ENCODE measurements around the gene RHOD.

The RHOD gene

GRCh38 chr11:67113231-67113721, 56.6 kb downstream of the RHOD start:
- Histone ChIP-seq H3K9me3 (replicated peaks in 1 of 11) (no peaks in the 10 kb centered on the region), H3K4me3 (no peak overlapping the region), H3K36me3 (no peaks in the 10 kb centered on the region), H4K20me1 (no peaks in the 10 kb centered on the region; a peak in 1 of 22 replicates), H3K27ac (no peak overlapping the region), H3K27me3 (peaks cover 17 to 36% (median 29%) of the 10 kb centered on the region in 11 experiments), H3K4me1 (peaks cover 0 to 50% (median 23%) of the 10 kb centered on the region in 10 experiments; a peak in 17 of 20 replicates), H3K9ac (no peak overlapping the region), H3K4me2 (peak overlapping the region in 5 of 11 experiments; percentile 3 to 41 (median 17); a peak in 6 of 22 replicates)
- no peak for TF ChIP-seq Cebpa-rat (IDR thresholded peaks at IDR 0.05)

GRCh38 chr11:67114275-67114896, 57.7 kb downstream of the RHOD start:
- Histone ChIP-seq H3K9me3 (replicated peaks in 1 of 11) (no peaks in the 10 kb centered on the region), H4K20me1 (peaks cover 0 to 2% (median 0%) of the 10 kb centered on the region in 11 experiments; a peak in 4 of 22 replicates), H3K4me1 (peaks cover 0 to 52% (median 26%) of the 10 kb centered on the region in 10 experiments; a peak in 17 of 20 replicates), H3K4me2 (peak overlapping the region in 4 of 11 experiments; percentile 64 to 74 (median 70); a peak in 8 of 22 replicates), H3K36me3 (no peaks in the 10 kb centered on the region), H3K9ac (no peak overlapping the region), H3K27ac (no peak overlapping the region), H3K27me3 (peaks cover 17 to 38% (median 31%) of the 10 kb centered on the region in 11 experiments), H3K4me3 (no peak overlapping the region)
- TF ChIP-seq Cebpa-rat (IDR thresholded peaks at IDR 0.05), result no peak

- H3K9me3 ChIP-seq (replicated peaks in 1 of 11), result no peaks in the 10 kb centered on the region
- peaks cover 6 to 53% (median 28%) of the 10 kb centered on the region in 10 experiments; a peak in 19 of 20 replicates for H3K4me1 ChIP-seq
- H3K36me3 ChIP-seq, result peaks cover 0 to 3% (median 0%) of the 10 kb centered on the region in 11 experiments; a peak in 4 of 22 replicates
- H3K27me3 ChIP-seq, result peaks cover 17 to 38% (median 31%) of the 10 kb centered on the region in 11 experiments
- H3K4me2 ChIP-seq, result no peak overlapping the region
- no peak for TF ChIP-seq Cebpa-rat (IDR thresholded peaks at IDR 0.05)
- peaks cover 0 to 25% (median 15%) of the 10 kb centered on the region in 11 experiments; a peak in 15 of 22 replicates for H4K20me1 ChIP-seq
- no peak overlapping the region for H3K27ac ChIP-seq
- no peak overlapping the region for H3K4me3 ChIP-seq
- H3K9ac ChIP-seq, result no peak overlapping the region
Observed at GRCh38 chr11:67116758-67117105, 60.1 kb downstream of the RHOD start.

- Histone ChIP-seq H3K9me3 (replicated peaks in 1 of 11) (no peaks in the 10 kb centered on the region), H3K9ac (peak overlapping the region in 5 of 11 experiments; percentile 91 to 98 (median 93); a peak in 5 of 22 replicates), H3K27ac (peak overlapping the region in 3 of 11 experiments; percentile 94 to 99 (median 96); a peak in 5 of 22 replicates), H3K4me3 (peak overlapping the region in 8 of 10 experiments; percentile 60 to 75 (median 67); a peak in 5 of 20 replicates), H3K27me3 (peaks cover 17 to 38% (median 31%) of the 10 kb centered on the region in 11 experiments), H3K36me3 (peaks cover 0 to 7% (median 1%) of the 10 kb centered on the region in 11 experiments; a peak in 10 of 22 replicates), H3K4me2 (peak overlapping the region; percentile 93 to 99 (median 97); a peak in 20 of 22 replicates), H3K4me1 (peaks cover 10 to 57% (median 31%) of the 10 kb centered on the region in 10 experiments), H4K20me1 (peaks cover 2 to 30% (median 20%) of the 10 kb centered on the region in 11 experiments; a peak in 18 of 22 replicates)
- TF ChIP-seq Cebpa-rat (IDR thresholded peaks at IDR 0.05), result no peak
Observed at GRCh38 chr11:67117176-67117575, 60.5 kb downstream of the RHOD start.

GRCh38 chr11:67117672-67118180, 61.1 kb downstream of the RHOD start:
- peak overlapping the region; percentile 85 to 98 (median 91) for H3K9ac ChIP-seq
- H3K36me3 ChIP-seq, result peaks cover 0 to 11% (median 7%) of the 10 kb centered on the region in 11 experiments; a peak in 14 of 22 replicates
- H3K9me3 ChIP-seq (replicated peaks in 1 of 11), result no peaks in the 10 kb centered on the region
- no peak for TF ChIP-seq Cebpa-rat (IDR thresholded peaks at IDR 0.05)
- peak overlapping the region; percentile 90 to 99 (median 94) for H3K27ac ChIP-seq
- H4K20me1 ChIP-seq, result peaks cover 7 to 35% (median 25%) of the 10 kb centered on the region in 11 experiments; a peak in 20 of 22 replicates
- H3K27me3 ChIP-seq, result peaks cover 17 to 38% (median 31%) of the 10 kb centered on the region in 11 experiments
- peak overlapping the region; percentile 93 to 99 (median 97) for H3K4me2 ChIP-seq
- peak overlapping the region; percentile 51 to 75 (median 66) for H3K4me3 ChIP-seq
- peaks cover 16 to 62% (median 36%) of the 10 kb centered on the region in 10 experiments for H3K4me1 ChIP-seq

GRCh38 chr11:67118181-67118766, 61.6 kb downstream of the RHOD start:
- H3K4me2 ChIP-seq, result peak overlapping the region; percentile 93 to 99 (median 97)
- H3K27ac ChIP-seq, result peak overlapping the region; percentile 90 to 99 (median 94)
- no peaks in the 10 kb centered on the region for H3K9me3 ChIP-seq (replicated peaks in 1 of 11)
- peak overlapping the region; percentile 85 to 98 (median 91) for H3K9ac ChIP-seq
- peaks cover 17 to 38% (median 31%) of the 10 kb centered on the region in 11 experiments for H3K27me3 ChIP-seq
- TF ChIP-seq Cebpa-rat (IDR thresholded peaks at IDR 0.05), result no peak
- peaks cover 5 to 16% (median 12%) of the 10 kb centered on the region in 11 experiments; a peak in 17 of 22 replicates for H3K36me3 ChIP-seq
- H3K4me1 ChIP-seq, result peaks cover 21 to 62% (median 37%) of the 10 kb centered on the region in 10 experiments
- peaks cover 13 to 40% (median 31%) of the 10 kb centered on the region in 11 experiments; a peak in 20 of 22 replicates for H4K20me1 ChIP-seq
- peak overlapping the region; percentile 51 to 75 (median 66) for H3K4me3 ChIP-seq

- Histone ChIP-seq H3K4me2 (peak within 1 kb of the TSS; percentile 93 to 99 (median 97)), H3K27me3 (peaks cover 17 to 38% (median 31%) of the 10 kb centered on the region in 11 experiments), H3K36me3 (peaks cover 12 to 23% (median 19%) of the 10 kb centered on the region in 11 experiments; a peak in 21 of 22 replicates), H3K9me3 (replicated peaks in 1 of 11) (no peaks in the 10 kb centered on the region), H3K4me3 (peak within 1 kb of the TSS; percentile 89 to 100 (median 99)), H3K27ac (peak within 1 kb of the TSS; percentile 96 to 100 (median 99)), H4K20me1 (peaks cover 20 to 47% (median 38%) of the 10 kb centered on the region in 11 experiments), H3K9ac (peak within 1 kb of the TSS; percentile 98 to 100 (median 100)), H3K4me1 (peaks cover 28 to 63% (median 42%) of the 10 kb centered on the region in 10 experiments)
- no peak for TF ChIP-seq Cebpa-rat (IDR thresholded peaks at IDR 0.05)
Observed at GRCh38 chr11:67118801-67119584, 62.3 kb downstream of the RHOD start, which contains the start of gene KDM2A. Gene KDM2A, plus strand, starts transcription at chr11:67119263. Its CDS starts 2,054 bp downstream, at chr11:67121317.

All from BLaER1 treated with 17β-estradiol and CSF1 and Interleukin-3, amounts not matched to agents 10 nM and 100 nM (cell line).